Measurements from ENCODE around the gene C3orf18. TPM values are rescaled to one million over a fixed set of nuclear protein-coding genes. Genes with fewer than 3 reads are reported as not detected.

C3orf18 gene
- total and polyA plus RNA-seq, 2 donors (not counting 3 experiments of a cell fraction or from before 2014, with no cell fraction given), result 1.7 to 2.9 TPM

- FAIRE-seq (no peak), DNase-seq (ENCODE audit: low read depth, low spot score) (no peak)
- H3K9me1 ChIP-seq (replicated peaks; ENCODE audit: control insufficient read depth, extremely low read depth, insufficient read depth, low read length), result no peaks in the 10 kb centered on the region
- H3K36me3 ChIP-seq (ENCODE audit: control insufficient read depth in 2 of 2, extremely low read depth in 1 of 2, insufficient read depth in 2 of 2, low read length in 2 of 2), result no peaks in the 10 kb centered on the region
- H3K79me2 ChIP-seq (ENCODE audit: control insufficient read depth, insufficient read depth, low read length), result no peaks in the 10 kb centered on the region
- CTCF ChIA-PET, result interaction anchor here (2.1 kb wide), 1 partner anchor 14 kb away, joined by 12 read pairs; no protein-coding TSS in a partner anchor
- H3K9me3 ChIP-seq (replicated peaks; ENCODE audit: control insufficient read depth, insufficient read depth, low read length), result no peaks in the 10 kb centered on the region
- H3K4me1 ChIP-seq (ENCODE audit: control insufficient read depth, extremely low read depth, insufficient read depth, low read length), result no peaks in the 10 kb centered on the region
- dilution Hi-C loops (cut with MboI; ENCODE audit: extremely low pct_ligation_motif_present, low sequenced_read_pairs) (no loop called here), intact Hi-C loops (cut with micrococcal nuclease) (no loop called here)
- no TSS peak for BruUV-seq (replicated peaks)
- H3K27ac ChIP-seq (ENCODE audit: insufficient read depth, low read depth, low read length), result no peak overlapping the region
- no peak overlapping the region for H3K4me2 ChIP-seq (ENCODE audit: insufficient read depth, low read length)
- H3K27me3 ChIP-seq (ENCODE audit: control insufficient read depth in 2 of 2, insufficient read depth in 2 of 2, low read length in 2 of 2), result no peaks in the 10 kb centered on the region
- TF ChIP-seq MYC (IDR thresholded peaks at IDR 0.05; ENCODE audit: low read depth, low read length) (no peak), MAX (IDR thresholded peaks at IDR 0.05; ENCODE audit: insufficient read depth, insufficient read length) (no peak), CTCF (IDR thresholded peaks at IDR 0.05; ENCODE audit: extremely low read depth in 1 of 2, insufficient read depth in 1 of 2, low read depth in 1 of 2, low read length in 2 of 2) (no peak)
- no peak overlapping the region for H3K9ac ChIP-seq (replicated peaks; ENCODE audit: extremely low read depth, insufficient read depth, low read length)
- H2AFZ ChIP-seq (ENCODE audit: low read depth, low read length), result no peak overlapping the region
- no peaks in the 10 kb centered on the region for H4K20me1 ChIP-seq (replicated peaks; ENCODE audit: control insufficient read depth, extremely low read depth, insufficient read depth, low read length)
- H3K4me3 ChIP-seq (replicated peaks in 1 of 3; ENCODE audit: insufficient read depth in 1 of 3, low read depth in 1 of 3, low read length in 3 of 3), result no peak overlapping the region
- POLR2A ChIA-PET, result interaction anchor here (0.6 kb wide), 1 partner anchor 914 kb away, joined by 8 read pairs; no protein-coding TSS in a partner anchor
Measured at GRCh38 chr3:50585919-50586762, 18.6 kb upstream of the C3orf18 start.

GRCh38 chr3:50584391-50584790 is 16.8 kb upstream of the C3orf18 start:
- no peak overlapping the region for H3K9ac ChIP-seq (replicated peaks; ENCODE audit: extremely low read depth, insufficient read depth, low read length)
- intact Hi-C loops (cut with micrococcal nuclease) (no loop called here), dilution Hi-C loops (cut with MboI; ENCODE audit: extremely low pct_ligation_motif_present, low sequenced_read_pairs) (no loop called here)
- DNase-seq (ENCODE audit: low read depth, low spot score) (no peak), FAIRE-seq (no peak)
- H3K27ac ChIP-seq (ENCODE audit: insufficient read depth, low read depth, low read length), result no peak overlapping the region
- no TSS peak for BruUV-seq (replicated peaks)
- ChIA-PET POLR2A (no interaction called here), CTCF (no interaction called here)
- no peaks in the 10 kb centered on the region for H3K79me2 ChIP-seq (ENCODE audit: control insufficient read depth, insufficient read depth, low read length)
- no peak overlapping the region for H3K4me3 ChIP-seq (replicated peaks in 1 of 3; ENCODE audit: insufficient read depth in 1 of 3, low read depth in 1 of 3, low read length in 3 of 3)
- H4K20me1 ChIP-seq (replicated peaks; ENCODE audit: control insufficient read depth, extremely low read depth, insufficient read depth, low read length), result no peaks in the 10 kb centered on the region
- no peaks in the 10 kb centered on the region for H3K27me3 ChIP-seq (ENCODE audit: control insufficient read depth in 2 of 2, insufficient read depth in 2 of 2, low read length in 2 of 2)
- H2AFZ ChIP-seq (ENCODE audit: low read depth, low read length), result no peak overlapping the region
- no peaks in the 10 kb centered on the region for H3K9me3 ChIP-seq (replicated peaks; ENCODE audit: control insufficient read depth, insufficient read depth, low read length)
- H3K4me2 ChIP-seq (ENCODE audit: insufficient read depth, low read length), result no peak overlapping the region
- H3K9me1 ChIP-seq (replicated peaks; ENCODE audit: control insufficient read depth, extremely low read depth, insufficient read depth, low read length), result no peaks in the 10 kb centered on the region
- no peaks in the 10 kb centered on the region for H3K4me1 ChIP-seq (ENCODE audit: control insufficient read depth, extremely low read depth, insufficient read depth, low read length)
- no peaks in the 10 kb centered on the region for H3K36me3 ChIP-seq (ENCODE audit: control insufficient read depth in 2 of 2, extremely low read depth in 1 of 2, insufficient read depth in 2 of 2, low read length in 2 of 2)
- TF ChIP-seq FOS (IDR thresholded peaks at IDR 0.05; ENCODE audit: borderline replicate concordance, insufficient read depth, low read length), result no peak
- TF ChIP-seq POLR2AphosphoS5 (IDR thresholded peaks at IDR 0.05; ENCODE audit: insufficient read depth, low read depth, low read length), result no peak
- no peak for TF ChIP-seq POLR2A (IDR thresholded peaks at IDR 0.05; ENCODE audit: low read depth, low read length)
- TF ChIP-seq MAX (IDR thresholded peaks at IDR 0.05; ENCODE audit: insufficient read depth, insufficient read length), result no peak
- no peak for TF ChIP-seq CTCF (IDR thresholded peaks at IDR 0.05; ENCODE audit: extremely low read depth in 1 of 2, insufficient read depth in 1 of 2, low read depth in 1 of 2, low read length in 2 of 2)
- no peak for TF ChIP-seq MYC (IDR thresholded peaks at IDR 0.05; ENCODE audit: low read depth, low read length)
- no peak for TF ChIP-seq EZH2 (IDR thresholded peaks at IDR 0.05; ENCODE audit: borderline replicate concordance, low read depth, low read length, severe bottlenecking)
- TF ChIP-seq JUN (IDR thresholded peaks at IDR 0.05; ENCODE audit: borderline replicate concordance, insufficient read depth, insufficient read length, low read depth), result no peak
- TF ChIP-seq GATA2 (IDR thresholded peaks at IDR 0.05; ENCODE audit: insufficient read depth, insufficient read length, low read depth, low read length), result no peak

Data from endothelial cell of umbilical vein (primary cell).